GM03348 (cell line): ENCODE data around the gene FPGS.

Source experiments
- DNase-seq: peaks from one replicate; pipeline ENCODE4 v3.0.0; 2012; ENCODE audit warnings: low spot score

The FPGS gene

DNA sequence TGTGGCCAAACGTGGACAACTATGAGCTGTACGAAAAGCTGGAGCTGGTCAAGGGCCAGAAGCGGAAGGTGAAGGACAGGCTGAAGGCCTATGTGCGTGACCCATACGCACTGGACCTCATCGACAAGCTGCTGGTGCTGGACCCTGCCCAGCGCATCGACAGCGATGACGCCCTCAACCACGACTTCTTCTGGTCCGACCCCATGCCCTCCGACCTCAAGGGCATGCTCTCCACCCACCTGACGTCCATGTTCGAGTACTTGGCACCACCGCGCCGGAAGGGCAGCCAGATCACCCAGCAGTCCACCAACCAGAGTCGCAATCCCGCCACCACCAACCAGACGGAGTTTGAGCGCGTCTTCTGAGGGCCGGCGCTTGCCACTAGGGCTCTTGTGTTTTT, 13.5 kb upstream of the FPGS start:
- DNase-seq, result no peak

DNA sequence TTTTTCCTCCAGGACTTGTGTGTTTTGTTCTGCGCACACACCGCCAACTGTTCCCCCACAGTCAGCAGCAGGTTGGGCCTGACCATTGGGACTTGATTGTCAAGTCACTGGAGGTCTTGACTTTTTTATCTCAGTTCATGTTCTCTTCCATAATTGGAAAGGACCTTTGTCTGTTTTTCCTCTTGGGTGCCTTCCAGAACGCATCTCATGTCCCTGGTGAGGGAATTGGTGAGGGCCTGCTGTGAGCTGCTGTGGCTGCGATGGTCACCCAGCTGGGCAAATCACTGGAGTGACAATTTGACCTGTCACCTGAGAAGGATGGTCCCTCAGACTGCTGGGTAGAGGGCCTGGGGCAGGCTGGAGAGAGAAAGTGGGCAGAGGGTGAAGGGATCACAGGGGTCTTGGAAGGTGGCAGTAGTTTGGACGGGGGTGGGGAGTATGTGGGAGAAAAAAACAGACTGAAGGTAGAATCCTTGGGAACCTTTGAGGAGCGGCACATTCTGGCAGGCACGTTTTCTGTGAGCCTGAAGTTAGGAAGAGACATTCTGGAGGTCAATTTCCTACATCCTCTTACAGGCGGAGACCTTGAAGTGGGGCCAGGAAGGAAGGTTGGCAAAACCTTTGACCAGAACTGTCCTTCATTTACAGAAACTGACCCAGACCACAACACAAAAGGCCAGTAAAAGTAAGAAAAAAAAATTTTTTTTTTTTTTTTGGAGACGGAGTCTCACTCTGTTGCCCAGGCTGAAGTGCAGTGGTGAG, 12.4 kb upstream of the FPGS start:
- no peak for DNase-seq

DNA sequence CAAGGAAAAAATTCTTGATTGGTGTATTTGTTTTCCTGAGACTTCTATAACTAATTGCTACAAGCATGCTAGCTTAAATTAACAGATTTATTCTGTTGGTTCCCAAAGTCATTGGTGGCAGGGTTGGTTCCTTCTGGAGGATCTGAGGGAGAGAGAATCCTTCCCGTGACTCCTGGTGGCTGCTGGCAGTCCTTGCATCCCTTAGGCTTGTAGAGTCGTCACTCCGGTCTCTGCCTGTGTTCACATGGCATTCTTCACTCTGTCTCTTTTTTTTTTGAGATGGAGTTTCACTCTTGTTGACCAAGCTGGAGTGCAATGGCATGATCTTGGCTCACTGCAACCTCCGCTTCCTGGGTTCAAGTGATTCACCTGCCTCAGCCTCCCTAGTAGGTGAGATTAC, 11.6 kb upstream of the FPGS start:
- no peak for DNase-seq

DNA sequence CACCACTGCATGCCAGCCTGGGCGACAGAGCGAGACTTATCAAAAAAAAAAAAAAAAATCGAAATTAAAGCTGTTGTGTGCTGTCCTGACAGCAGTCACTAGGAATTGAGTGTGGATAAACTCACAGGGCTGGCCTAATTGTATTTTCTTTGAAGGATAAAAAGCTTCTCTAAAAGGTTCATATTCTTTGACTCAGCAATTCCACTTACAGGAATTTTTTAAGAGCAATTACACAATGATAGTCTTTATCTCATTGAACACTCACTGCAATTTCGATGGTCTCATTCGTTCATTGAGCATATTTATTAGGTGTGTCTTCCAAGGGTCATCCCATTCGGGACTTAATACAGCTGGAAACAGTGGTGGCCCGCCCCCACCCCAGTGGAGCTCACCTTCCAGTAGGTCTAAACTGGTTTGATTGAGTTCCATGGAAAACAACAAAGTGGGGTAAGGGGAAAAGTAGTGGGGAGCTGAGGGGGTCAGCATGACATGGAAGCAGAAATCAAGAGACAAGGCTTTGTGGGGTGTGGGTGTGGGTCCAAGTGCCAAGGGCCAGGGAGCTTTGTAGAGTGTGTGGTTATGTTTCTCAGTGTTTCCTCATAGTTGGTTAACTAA, 10.2 kb upstream of the FPGS start:
- DNase-seq, result no peak

DNA sequence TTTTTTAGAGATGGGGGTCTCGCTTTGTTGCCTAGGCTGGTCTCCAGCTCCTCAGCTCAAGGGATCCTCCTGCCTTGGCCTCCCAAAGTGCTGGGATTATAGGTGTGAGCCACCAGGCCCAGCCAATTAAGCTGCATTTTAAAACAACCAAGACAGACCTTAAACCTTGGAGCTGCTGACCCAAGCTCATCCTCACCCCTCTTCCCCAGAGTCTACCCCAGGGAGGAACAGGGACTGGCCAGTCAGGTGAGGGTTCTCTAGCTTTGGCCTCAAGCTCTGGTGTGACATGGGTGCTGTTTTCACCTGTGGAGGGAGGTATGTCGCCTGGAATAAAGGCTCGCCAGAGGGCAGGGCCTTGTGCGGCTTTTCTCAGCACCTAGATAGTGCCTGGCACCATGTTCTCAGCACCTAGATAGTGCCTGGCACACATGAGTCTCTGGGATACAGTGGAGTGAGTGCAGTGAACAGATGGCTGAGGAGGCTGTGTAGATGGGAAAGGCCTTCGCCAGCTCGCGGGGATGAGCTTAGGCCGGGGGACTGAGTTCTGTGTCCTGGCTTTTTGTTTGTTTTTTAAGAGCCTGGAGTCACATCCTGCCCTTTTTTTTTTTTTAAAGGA, 9.5 kb upstream of the FPGS start:
- DNase-seq, result no peak

DNA sequence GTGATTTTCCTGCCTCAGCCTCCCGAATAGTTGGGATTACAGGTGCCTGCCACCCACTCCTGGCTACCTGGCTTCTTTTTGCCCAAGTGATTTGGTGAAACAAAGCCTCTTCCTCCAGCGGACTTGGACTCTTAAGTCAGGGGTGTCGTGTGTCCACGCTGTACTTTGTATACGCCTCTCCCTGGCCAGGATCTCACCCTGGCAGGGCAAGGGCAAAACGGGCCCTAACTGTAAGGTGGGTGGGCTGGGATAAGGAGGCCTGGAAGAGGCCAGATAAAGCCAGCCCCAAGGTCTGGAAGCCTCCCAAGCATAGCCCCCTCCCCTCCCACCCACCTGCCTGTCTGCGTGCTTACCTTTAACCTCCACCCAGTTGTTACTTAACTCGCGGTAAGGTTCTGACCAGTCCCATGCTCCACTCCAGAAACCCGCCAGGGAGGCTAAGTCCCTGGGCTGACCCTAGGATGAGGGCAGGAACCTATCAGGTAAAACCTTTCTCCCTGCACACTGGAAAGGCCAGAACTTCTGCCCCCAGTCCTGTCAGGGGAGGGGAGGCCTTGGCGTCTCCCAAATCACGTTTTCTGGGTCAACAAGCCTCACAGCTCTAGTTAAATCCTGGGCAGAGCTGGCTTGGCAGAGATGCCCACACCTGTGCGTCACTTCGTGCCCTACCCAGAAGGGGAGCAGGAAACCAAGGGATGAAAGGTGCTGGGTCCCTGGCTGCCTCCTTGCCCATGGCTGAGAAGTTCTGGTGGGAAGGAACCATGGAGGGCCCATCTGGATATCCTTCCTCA, 8.5 kb upstream of the FPGS start:
- DNase-seq, result no peak

DNA sequence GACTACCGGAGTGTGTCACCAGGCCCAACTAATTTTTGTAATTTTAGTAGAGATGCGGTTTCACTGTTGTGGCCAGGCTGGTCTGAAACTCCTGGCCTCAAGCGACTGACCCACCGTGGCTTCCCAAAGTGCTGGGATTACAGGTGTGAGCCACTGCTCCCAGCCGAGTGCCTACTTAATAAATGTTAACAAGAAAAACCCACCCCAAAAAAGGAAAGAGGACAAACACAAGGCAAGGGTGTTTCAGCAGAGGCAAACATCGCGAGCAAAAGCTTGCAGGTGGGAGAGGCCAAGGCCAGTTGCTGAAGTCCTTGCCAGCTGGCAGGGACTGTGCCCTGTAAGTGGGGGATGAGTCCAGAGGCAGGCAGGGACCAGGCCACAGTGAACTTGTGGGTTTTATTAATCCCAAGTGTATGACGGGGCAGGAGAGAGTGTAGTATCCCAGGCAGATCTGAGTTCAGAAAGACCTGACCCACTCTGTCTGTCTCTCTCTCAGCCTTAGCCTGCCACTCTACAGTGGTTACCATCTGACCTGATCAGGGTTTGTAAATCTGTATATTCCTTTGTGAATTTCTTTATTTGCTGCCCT, 6.4 kb upstream of the FPGS start:
- peak; percentile 35 for DNase-seq

DNA sequence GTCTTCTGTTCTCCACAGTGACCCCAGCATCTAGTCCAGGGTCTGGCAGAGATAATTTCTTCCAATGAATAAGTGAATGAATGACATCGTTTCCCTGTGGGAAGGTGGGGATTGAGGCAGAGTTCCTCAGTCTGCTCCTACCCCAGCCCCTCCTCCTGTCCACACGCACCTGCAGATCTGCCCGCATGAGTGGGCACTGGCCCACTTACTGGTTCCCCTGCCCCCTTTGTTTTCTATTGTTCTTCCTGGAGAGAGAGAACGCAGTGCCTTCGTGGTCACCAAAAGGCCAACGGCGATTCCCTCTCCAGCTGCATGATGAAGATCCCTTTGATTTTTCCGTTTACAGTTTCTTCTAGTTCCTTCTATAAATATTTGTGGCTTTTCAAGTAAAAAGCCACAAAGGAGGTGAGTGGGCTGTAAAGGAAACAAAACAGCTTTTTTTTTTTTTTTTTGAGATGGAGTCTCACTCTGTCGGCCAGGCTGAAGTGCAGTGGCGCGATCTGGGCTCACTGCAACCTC, 5.8 kb upstream of the FPGS start:
- DNase-seq, result no peak

DNA sequence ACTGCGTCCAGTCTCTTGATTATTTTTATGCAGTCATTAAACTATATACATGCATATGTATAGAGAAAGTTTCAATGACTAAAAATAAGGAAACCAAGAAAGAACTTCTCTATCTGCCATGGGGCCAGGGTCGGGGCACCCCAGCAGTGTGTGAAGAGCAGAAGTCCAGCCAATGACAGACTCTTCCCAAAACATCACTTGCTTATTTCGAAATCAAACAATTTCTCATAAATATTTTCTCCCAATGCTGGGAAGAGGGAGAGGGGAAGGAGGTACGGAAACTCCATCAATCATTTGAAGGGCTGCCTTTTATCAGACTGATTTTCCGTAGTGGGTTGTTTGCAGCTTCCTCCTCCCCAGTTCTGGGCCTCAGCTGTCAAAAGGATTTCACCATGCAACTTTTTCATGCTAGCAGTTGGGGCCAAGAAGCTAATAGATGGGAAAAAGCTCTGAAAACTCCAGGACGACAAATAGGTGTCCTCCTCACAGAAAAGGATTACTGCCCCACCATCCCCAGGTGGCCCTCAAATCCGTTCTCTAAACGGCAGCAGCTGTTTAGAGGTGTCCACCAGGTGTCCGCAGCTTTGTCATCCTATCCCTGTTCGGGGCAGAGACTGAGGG, 617 bp upstream of the FPGS start:
- DNase-seq, result peak; percentile 13

DNA sequence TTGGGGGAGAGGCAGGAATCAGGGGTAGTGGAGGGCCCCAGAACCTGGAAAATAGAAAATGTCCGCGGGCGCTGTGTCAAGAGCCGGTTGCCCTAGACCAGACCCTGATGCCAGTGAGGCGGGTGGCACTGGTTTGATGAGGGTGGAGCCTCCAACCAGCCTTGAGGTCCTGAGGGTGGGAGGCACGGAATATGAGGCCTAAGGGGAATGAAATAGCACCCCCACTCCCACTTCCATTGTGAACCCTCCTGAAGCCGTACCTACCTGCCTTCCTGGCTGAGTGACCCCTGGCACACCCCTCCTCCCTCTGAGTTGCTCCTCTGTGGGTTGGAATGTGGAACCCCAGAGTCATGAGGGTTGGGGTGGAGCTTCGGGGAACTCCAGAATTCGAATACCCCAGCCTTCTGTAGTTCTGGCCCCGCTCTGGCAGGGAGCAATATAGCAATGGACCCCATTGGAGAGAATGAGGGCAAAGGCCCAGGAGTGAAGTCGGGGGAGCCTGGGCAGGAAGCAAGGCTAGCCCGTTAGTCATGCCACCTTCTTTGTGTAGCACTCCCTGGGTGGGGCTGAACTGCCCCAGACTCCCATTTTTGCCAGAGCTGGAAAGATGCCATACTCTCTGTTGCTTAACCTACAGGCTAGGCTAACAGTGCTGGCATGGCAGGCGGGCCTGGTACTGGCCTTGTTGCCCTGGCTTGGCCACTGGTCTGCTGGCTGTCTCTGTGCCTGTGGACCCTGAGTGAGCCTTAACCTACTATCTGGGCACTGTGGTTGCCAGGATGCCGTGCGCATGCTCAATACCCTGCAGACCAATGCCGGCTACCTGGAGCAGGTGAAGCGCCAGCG, 1.0 kb downstream of the FPGS start:
- peak; percentile 67 for DNase-seq

DNA sequence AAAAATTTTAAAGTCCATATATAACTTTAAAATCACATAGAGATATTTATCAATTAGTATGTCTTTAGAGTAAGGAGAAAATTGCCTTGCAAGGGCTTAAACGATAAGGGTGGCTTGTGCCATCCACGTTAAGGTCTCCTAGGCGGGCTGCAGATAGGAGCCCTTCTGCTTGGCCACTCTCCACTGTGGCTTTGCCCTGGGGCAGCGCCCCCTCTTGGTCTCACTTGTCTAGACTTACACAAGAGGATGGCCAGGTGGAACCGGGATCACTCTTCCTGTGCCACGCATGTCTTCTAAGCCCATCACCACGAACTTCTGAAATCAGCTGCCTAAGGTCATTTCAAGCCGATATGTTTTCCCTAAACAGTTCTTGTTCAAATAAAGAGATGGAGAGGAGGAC, 2.9 kb downstream of the FPGS start:
- DNase-seq, result no peak

DNA sequence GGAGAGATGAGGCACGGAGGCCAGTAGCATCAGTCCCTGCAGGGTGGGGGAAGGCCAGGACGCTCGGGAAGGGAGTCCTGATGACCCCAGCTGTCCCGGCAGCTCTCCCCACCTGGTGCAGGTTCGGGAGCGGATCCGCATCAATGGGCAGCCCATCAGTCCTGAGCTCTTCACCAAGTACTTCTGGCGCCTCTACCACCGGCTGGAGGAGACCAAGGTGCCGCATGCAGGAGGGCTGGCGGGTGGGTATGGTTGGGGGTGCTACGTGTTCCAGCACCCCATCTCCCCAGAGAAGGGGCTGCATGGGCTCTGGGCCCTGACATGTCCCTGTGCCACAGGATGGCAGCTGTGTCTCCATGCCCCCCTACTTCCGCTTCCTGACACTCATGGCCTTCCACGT, 4.2 kb downstream of the FPGS start:
- no peak for DNase-seq

DNA sequence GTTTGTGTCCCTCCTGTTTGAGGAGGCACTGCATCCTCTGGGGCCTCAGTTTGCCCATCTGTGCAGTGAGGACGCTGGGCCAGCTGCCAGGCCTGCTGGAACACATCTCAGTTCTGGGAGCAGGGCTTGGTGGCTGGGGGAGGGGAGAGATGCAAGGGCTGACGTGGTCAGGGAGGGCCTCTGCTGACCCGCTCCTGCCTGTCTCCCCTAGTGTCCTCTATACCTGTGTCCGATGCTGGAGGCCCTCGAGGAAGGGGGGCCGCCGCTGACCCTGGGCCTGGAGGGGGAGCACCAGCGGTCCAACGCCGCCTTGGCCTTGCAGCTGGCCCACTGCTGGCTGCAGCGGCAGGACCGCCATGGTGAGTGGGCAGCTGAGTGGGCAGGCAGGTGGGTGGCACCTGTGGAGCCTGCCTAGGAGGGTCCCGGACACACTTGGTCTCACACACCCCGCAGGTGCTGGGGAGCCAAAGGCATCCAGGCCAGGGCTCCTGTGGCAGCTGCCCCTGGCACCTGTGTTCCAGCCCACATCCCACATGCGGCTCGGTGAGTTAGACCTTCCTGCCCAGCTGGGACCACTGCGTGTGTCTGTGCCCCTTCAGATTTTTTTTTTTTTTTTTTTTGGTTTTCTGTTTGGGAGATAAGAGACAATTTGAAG, 5.8 kb downstream of the FPGS start:
- no peak for DNase-seq

DNA sequence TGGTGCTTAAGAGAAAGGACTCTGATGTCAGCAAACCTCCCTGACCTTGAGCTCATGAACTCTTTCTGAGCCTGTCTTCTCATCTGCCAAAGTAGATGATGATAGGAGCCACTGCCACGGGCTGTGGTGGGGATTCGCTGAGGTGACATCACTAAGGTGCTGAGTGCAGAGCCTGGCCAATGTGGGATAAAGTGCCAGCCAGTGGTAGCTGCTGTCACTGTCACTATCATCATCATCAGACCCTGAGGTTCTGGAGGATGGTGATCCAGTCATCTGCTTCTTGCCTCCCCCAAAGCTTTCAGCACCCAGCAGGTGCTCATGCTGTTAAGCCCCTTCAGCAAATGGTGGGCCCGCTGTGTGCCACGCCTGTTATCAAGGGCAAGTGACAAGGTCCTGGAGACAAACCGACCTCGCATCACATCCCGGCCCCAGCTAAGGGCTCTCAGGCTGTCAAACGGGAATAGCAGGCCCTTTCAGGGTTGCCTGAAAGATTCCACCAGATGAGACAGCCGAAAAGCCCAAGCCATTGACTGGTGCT, 6.4 kb downstream of the FPGS start:
- no peak for DNase-seq

DNA sequence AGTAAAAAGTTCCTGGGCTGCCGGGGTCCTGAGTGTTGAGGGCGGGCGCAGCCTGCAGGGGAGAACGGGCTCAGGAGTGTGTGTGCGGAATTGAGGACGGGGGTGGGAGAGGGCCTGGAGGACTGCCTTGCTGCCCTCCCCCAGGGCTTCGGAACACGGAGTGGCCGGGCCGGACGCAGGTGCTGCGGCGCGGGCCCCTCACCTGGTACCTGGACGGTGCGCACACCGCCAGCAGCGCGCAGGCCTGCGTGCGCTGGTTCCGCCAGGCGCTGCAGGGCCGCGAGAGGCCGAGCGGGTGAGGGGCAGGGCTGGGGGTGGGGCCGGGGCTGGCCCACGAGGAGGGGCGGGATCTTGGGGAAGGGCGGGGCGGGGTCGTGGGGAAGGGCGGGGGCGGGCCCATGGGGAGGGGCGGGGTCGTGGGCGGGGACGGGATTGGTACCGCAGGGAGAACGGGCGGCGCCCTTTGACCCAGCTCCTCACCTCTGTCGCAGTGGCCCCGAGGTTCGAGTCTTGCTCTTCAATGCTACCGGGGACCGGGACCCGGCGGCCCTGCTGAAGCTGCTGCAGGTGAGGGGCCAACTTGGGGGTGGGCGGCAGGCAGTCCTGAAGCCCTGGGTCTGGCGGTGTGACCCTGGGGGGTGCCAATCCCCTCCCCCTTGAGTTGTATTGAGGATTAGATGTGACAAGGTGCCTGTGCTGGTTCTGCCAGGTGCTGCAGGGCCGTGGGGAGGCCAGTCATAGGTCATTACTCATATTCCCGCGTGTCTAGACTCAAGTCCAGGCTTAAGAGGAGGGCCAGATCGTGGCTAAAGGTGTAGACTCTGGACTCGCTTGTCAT, 7.1 kb downstream of the FPGS start:
- peak; percentile 39 for DNase-seq

DNA sequence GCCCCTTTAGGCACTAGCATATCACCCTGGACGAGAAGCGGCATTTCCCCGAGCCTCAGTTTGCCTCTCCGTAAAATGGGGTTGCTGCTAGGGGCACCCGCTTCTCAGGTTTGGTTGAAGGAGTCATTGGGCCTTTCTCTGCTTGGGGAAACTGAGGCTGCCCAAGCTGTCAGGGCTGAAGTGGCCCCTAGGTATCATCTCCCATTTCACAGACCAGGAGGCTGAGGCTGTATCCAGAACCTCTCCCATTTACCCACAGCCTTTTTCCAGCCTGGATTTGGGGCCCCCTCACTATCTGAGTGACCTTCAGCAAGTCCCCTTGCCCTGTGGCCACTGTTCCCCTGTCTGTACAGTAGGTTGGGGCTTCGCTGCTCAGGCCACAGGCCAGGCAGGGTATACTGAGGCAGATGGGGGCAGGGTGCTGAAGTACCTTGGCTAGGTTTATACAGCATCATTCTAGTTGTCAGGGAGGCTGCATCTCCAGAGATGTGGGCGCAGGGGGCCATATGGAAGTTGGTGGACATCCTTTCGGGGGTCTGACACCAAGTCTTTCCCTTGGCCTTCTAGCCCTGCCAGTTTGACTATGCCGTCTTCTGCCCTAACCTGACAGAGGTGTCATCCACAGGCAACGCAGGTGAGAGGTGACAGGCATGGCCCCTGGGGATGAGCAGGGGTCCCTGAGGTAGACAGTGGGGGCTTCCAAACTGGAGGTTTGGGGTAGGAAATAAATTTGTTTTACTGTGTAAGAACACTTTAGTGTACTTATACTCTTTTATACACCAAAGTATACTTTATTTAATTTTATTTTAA, 7.9 kb downstream of the FPGS start:
- DNase-seq, result no peak

DNA sequence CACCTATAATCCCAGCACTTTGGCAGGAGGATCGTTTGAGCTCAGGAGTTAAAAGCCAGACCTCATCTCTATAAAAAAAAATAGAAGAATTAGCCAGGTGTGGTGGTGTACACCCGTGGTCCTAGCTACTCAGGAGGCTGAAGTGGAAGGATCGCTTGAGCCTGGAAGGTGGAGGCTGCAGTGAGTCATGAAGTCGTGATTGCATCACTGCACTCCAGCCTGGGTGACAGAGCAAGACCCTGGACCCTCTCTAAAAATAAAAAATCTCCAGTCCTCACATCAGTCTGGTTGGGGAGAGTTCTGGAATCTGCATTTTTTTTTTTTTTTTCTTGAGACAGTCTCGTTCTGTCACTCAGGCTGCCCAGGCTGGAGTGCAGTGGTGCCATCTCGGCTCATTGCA, 9.3 kb downstream of the FPGS start:
- DNase-seq, result no peak
